T-helper 2 cell treated with Interferon-gamma antibody and Interleukin-4, amounts not matched to agents 5 μg/mL and 100 μg/mL, for 36 hours (primary cell): ENCODE data around the gene PPARD.
"Not testable (repeated sequence)": the region's sequence is repeated elsewhere in the genome, so short reads cannot be mapped to it uniquely, and the experiment has no call there.

ENCODE experiments used
- DNase-seq: peaks from one replicate; pipeline ENCODE4 v3.0.0; 2021; ENCODE audit warnings: low spot score
- H3K27ac Mint-ChIP-seq: one replicate; pipeline ENCODE4 v1.8.0; 2021; ENCODE audit warnings: mild to moderate bottlenecking, mixed read lengths
- H3K27me3 Mint-ChIP-seq: one replicate; pipeline ENCODE4 v1.8.0; 2021; ENCODE audit warnings: low read depth, mixed read lengths
- H3K36me3 Mint-ChIP-seq: one replicate; pipeline ENCODE4 v1.8.0; 2021; ENCODE audit warnings: low read depth, mixed read lengths
- H3K4me1 Mint-ChIP-seq: one replicate; pipeline ENCODE4 v1.8.0; 2021; ENCODE audit warnings: low read depth, mixed read lengths
- H3K4me3 Mint-ChIP-seq: one replicate; pipeline ENCODE4 v1.8.0; 2022; ENCODE audit warnings: mild to moderate bottlenecking, moderate library complexity, mixed read lengths
- H3K9me3 Mint-ChIP-seq: one replicate; pipeline ENCODE4 v1.8.0; 2021; ENCODE audit warnings: mixed read lengths

Gene PPARD

DNA sequence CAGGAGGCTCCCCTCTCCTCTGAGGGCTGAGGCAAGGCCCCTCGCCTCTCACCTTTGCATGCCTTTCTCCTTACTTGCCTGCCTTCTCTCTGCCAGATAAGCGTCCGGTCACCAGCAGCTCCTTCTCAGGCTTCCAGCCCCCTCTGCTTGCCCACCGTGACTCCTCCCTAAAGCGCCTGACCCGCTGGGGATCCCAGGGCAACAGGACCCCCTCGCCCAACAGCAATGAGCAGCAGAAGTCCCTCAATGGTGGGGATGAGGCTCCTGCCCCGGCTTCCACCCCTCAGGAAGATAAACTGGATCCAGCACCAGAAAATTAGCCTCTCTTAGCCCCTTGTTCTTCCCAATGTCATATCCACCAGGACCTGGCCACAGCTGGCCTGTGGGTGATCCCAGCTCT lies 21.3 kb upstream of the PPARD start:
- H3K4me3 Mint-ChIP-seq: no peak overlapping the region
- H3K27ac Mint-ChIP-seq: no peak overlapping the region

GRCh38 chr6:35327349-35328027 lies 14.9 kb upstream of the PPARD start:
- Mint-ChIP-seq H3K27ac (peak overlapping the region; percentile 84), H3K36me3 (peaks cover 31% of the 10 kb centered on the region), H3K9me3 (no peaks in the 10 kb centered on the region), H3K4me3 (peak overlapping the region; percentile 45), H3K27me3 (no peaks in the 10 kb centered on the region), H3K4me1 (peaks cover 18% of the 10 kb centered on the region)
- peak; percentile 54 for DNase-seq

More for the DNA sequence above, 21.3 kb upstream of the PPARD start:
- no peak for DNase-seq
- Mint-ChIP-seq H3K9me3 (no peaks in the 10 kb centered on the region), H3K27me3 (no peaks in the 10 kb centered on the region), H3K36me3 (peaks cover 69% of the 10 kb centered on the region), H3K4me1 (peaks cover 11% of the 10 kb centered on the region)

DNA sequence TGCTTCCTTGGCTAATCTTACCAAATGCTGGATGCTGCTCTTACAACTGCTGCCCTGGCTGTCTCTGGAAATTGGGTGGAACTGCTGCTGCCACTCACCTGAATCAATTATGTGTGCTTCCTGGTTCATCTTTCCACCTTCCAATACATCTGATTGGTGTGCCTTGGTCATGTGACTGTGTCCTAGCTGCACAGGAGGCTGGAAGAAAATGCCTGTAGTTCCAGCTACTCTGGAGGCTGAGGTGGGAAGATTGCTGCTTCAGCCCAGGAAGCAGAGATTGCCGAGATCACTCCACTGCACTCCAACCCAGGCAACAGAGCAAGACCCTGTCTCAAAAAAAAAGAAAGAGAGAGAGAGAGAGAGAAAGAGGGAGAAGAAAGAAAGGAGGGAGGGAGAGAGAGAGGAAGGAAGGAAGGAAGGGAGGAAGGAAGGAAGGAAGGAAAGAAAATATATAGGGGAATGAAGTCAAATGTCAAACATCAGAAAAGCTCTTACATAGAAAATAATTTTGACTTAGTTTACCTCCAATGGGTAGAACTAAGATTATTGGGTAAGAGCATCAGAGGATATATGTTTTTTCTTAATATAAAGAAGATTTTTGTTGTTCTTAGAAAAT lies 14.1 kb upstream of the PPARD start:
- no peaks in the 10 kb centered on the region for H3K27me3 Mint-ChIP-seq
- peaks cover 18% of the 10 kb centered on the region for H3K4me1 Mint-ChIP-seq
- peaks cover 33% of the 10 kb centered on the region for H3K36me3 Mint-ChIP-seq
- DNase-seq: no peak
- no peak overlapping the region for H3K27ac Mint-ChIP-seq
- peaks cover 3% of the 10 kb centered on the region for H3K9me3 Mint-ChIP-seq
- no peak overlapping the region for H3K4me3 Mint-ChIP-seq

- not testable (repeated sequence) for H3K9me3 Mint-ChIP-seq, H3K27ac Mint-ChIP-seq, H3K4me3 Mint-ChIP-seq, H3K27me3 Mint-ChIP-seq, DNase-seq
- Mint-ChIP-seq H3K36me3 (peaks cover 36% of the 10 kb centered on the region), H3K4me1 (peaks cover 18% of the 10 kb centered on the region)
Observed at GRCh38 chr6:35328965-35329364, 13.4 kb upstream of the PPARD start.

- peaks cover 36% of the 10 kb centered on the region for H3K36me3 Mint-ChIP-seq
- no peak overlapping the region for H3K27ac Mint-ChIP-seq
- peaks cover 15% of the 10 kb centered on the region for H3K27me3 Mint-ChIP-seq
- no peak for DNase-seq
- H3K4me3 Mint-ChIP-seq: no peak overlapping the region
- H3K9me3 Mint-ChIP-seq: peaks cover 22% of the 10 kb centered on the region
- peaks cover 19% of the 10 kb centered on the region for H3K4me1 Mint-ChIP-seq
Observed at GRCh38 chr6:35330541-35331119, 11.7 kb upstream of the PPARD start.

GRCh38 chr6:35332074-35332887 lies 10.1 kb upstream of the PPARD start:
- peaks cover 23% of the 10 kb centered on the region for H3K9me3 Mint-ChIP-seq
- not testable (repeated sequence) for H3K4me3 Mint-ChIP-seq, H3K27ac Mint-ChIP-seq

GRCh38 chr6:35341557-35341956 lies 801 bp upstream of the PPARD start:
- DNase-seq: no peak
- H3K27me3 Mint-ChIP-seq: peaks cover 8% of the 10 kb centered on the region
- H3K9me3 Mint-ChIP-seq: no peaks in the 10 kb centered on the region
- H3K4me1 Mint-ChIP-seq: peaks cover 45% of the 10 kb centered on the region
- no peak overlapping the region for H3K27ac Mint-ChIP-seq
- H3K4me3 Mint-ChIP-seq: no peak overlapping the region
- H3K36me3 Mint-ChIP-seq: peaks cover 16% of the 10 kb centered on the region

More at GRCh38 chr6:35332074-35332887, 10.1 kb upstream of the PPARD start:
- not testable (repeated sequence) for DNase-seq
- H3K27me3 Mint-ChIP-seq: peaks cover 23% of the 10 kb centered on the region
- H3K4me1 Mint-ChIP-seq: peaks cover 24% of the 10 kb centered on the region
- H3K36me3 Mint-ChIP-seq: peaks cover 38% of the 10 kb centered on the region

DNA sequence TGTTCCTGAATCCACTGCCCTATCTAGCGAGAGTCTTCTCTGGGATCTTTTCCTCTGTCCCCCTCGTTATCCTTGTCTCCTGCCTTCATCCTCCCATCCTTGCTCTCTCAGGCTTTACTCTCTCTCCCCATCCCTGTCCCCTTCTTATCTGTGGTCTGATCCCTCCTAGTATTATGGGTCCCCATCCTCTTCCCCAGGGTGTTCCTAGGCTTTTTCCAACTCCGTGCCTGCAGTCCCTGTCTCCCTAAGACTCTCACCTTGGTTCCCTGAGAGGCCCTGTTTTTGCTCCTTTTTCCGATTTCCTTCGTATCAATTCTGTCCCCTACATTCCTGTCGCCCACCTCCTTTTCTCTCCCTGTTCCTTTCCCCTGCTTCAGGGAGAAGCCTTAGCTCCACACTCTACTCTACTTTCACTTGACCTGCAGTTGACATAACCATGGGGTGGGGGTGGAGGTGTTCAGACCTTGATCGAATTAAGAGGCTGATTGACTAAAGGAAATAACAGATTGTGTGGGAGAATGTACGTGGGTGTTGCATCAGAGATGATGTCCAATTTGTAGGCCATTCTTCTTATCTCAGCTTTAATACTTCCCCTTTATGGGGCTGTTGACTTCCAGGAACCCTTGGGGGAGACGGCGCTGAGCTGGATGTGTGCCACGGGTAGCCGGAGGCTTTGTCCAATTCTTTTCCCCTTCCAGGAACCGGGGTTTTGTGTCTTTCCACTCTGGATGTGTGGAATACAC lies 905 bp downstream of the PPARD start:
- Mint-ChIP-seq H3K27ac (peak overlapping the region; percentile 80), H3K4me1 (peaks cover 36% of the 10 kb centered on the region), H3K36me3 (peaks cover 16% of the 10 kb centered on the region), H3K9me3 (no peaks in the 10 kb centered on the region), H3K4me3 (peak overlapping the region; percentile 92), H3K27me3 (no peaks in the 10 kb centered on the region)
- no peak for DNase-seq

- Mint-ChIP-seq H3K36me3 (peaks cover 22% of the 10 kb centered on the region), H3K27me3 (no peaks in the 10 kb centered on the region), H3K9me3 (no peaks in the 10 kb centered on the region), H3K4me3 (peak overlapping the region; percentile 92), H3K4me1 (peaks cover 40% of the 10 kb centered on the region), H3K27ac (peak overlapping the region; percentile 28)
- no peak for DNase-seq
Observed at GRCh38 chr6:35343835-35344550, 1.6 kb downstream of the PPARD start.

DNA sequence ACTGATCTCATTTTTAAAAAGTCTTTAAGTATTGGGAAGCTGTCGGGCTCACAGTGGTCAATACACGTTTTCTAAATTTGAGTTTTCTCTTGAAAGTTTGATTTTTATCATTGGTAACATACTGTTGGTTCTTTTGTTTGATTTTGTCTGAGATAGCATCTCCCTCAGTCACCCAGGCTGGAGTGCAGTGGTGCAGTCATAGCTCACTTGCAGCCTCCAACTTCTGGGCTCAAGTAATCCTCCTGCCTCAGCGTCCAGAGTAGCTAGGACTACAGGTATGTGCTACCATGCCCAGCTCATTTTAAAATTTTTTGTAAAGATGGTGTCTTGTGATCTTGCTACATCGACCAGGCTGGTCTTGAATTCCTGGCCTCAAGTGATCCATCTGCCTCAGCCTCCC lies 9.1 kb downstream of the PPARD start:
- H3K4me1 Mint-ChIP-seq: peaks cover 19% of the 10 kb centered on the region
- H3K9me3 Mint-ChIP-seq: no peaks in the 10 kb centered on the region
- no peak overlapping the region for H3K4me3 Mint-ChIP-seq
- H3K27ac Mint-ChIP-seq: peak overlapping the region; percentile 13
- no peak for DNase-seq
- H3K36me3 Mint-ChIP-seq: peaks cover 60% of the 10 kb centered on the region
- H3K27me3 Mint-ChIP-seq: no peaks in the 10 kb centered on the region

DNA sequence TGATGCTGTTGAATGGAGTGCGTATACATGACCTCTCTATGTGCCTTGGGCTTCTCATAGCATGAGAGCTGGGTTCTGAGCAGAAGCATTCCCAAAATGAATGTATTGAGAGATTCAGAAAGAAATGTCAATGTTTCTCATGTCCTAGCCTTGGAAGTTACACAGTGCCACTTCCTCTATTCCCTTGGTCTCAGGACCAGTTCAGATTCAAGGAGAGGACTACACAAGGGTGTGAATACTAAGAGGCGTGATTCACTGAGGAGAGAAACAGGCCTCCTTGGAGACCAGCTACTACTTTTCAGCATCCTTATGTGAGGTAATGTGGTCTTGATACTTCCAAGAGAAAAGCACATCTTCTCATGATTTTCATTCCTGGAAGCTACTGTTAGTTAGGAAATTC lies 10.4 kb downstream of the PPARD start:
- no peaks in the 10 kb centered on the region for H3K9me3 Mint-ChIP-seq
- peaks cover 19% of the 10 kb centered on the region for H3K4me1 Mint-ChIP-seq
- H3K27ac Mint-ChIP-seq: no peak overlapping the region
- DNase-seq: no peak
- peaks cover 66% of the 10 kb centered on the region for H3K36me3 Mint-ChIP-seq
- H3K4me3 Mint-ChIP-seq: no peak overlapping the region
- no peaks in the 10 kb centered on the region for H3K27me3 Mint-ChIP-seq

DNA sequence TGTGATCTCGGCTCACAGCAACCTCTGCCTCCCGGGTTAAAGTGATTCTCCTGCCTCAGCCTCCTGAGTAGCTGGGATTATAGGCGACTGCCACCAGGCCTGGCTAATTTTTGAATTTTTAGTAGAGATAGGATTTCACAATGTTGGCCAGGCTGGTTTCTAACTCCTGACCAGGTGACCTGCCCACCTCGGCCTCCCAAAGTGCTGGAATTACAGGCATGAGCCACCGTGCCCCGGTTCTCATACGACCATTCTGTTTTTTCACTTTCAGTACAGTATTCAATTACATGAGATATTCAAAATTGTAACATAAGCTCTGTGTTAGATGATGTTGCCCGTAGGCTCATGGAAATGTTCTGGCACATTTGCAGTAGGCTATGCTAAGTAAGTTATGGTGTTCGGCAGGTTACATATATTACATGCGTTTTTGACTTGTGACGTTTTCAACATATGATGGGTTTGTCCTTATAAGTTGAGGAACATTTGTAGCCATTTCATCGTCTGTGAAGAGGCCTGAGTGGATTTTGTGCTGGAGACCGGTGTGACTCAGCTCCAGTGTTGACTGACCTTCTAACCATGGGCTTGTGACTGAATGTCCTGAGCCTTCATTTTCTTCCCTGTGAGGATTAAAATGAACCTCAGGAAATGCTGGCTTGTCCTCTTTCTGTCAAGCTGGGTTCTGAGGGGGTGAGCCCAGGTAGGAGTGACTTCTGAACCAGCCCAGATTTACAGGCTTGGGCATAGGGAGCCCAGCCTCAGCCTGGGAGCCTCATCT lies 12.2 kb downstream of the PPARD start:
- peaks cover 19% of the 10 kb centered on the region for H3K4me1 Mint-ChIP-seq
- no peak overlapping the region for H3K27ac Mint-ChIP-seq
- no peaks in the 10 kb centered on the region for H3K27me3 Mint-ChIP-seq
- H3K9me3 Mint-ChIP-seq: no peaks in the 10 kb centered on the region
- no peak overlapping the region for H3K4me3 Mint-ChIP-seq
- peaks cover 59% of the 10 kb centered on the region for H3K36me3 Mint-ChIP-seq
- DNase-seq: no peak
